Cardiac muscle cell (in vitro differentiated cells and primary cell): ENCODE data around the gene ACAT2. TPM values are rescaled to one million over a fixed set of nuclear protein-coding genes. Genes with fewer than 3 reads are reported as not detected.

Source experiments
- DNase-seq, 2 donors: peaks; one replicate each; pipeline versions ENCODE4 v3.0.0 to v3.0.0-alpha.2; 2010 to 2017; ENCODE audit warnings: low read depth in 1 of 2, low spot score in 1 of 2
- H3K27ac ChIP-seq: fragments of 200-600 bp; sonication (generic); 2 replicates; pipeline ENCODE4 v1.5.1; 2016
- H3K27me3 ChIP-seq: fragments of 200-600 bp; sonication (generic); 2 replicates; pipeline ENCODE4 v1.6.0; 2016; ENCODE audit warnings: control low read depth
- H3K36me3 ChIP-seq: fragments of 200-600 bp; sonication (generic); 2 replicates; pipeline ENCODE4 v1.5.1; 2016; ENCODE audit warnings: control low read depth
- H3K4me1 ChIP-seq: fragments of 200-600 bp; sonication (generic); 2 replicates; pipeline ENCODE4 v1.8.1; 2017; ENCODE audit warnings: low read depth, mild to moderate bottlenecking, mixed run types
- H3K4me3 ChIP-seq: fragments of 200-600 bp; sonication (generic); 2 replicates; pipeline ENCODE4 v1.5.1; 2016; ENCODE audit warnings: mild to moderate bottlenecking
- H3K9me3 ChIP-seq: fragments of 200-600 bp; sonication (generic); 2 replicates; pipeline ENCODE4 v1.5.1; 2017; ENCODE audit warnings: low read depth, mild to moderate bottlenecking, control low read depth
- polyA plus RNA-seq: library from polyadenylated mRNA; unstranded; fragments of >200 nt; fragmentation: Nextera tagmentation; extraction: Ambion mirVana; gene quantifications from 2 replicates; pipeline ENCODE4 v1.2.1, GENCODE V29; 2016
- total RNA-seq: library from RNA; depleted of rRNA; stranded (reverse); fragments of >200 nt; gene quantifications from 2 replicates; pipeline ENCODE4 v1.2.3, GENCODE V29; 2016
- TF ChIP-seq, protein P1 (sequence below): IDR thresholded peaks from 2 replicates; pipeline ENCODE4 v1.5.1; 2012; ENCODE audit warnings: low read depth, mild to moderate bottlenecking, low read length

The ACAT2 gene
- total and polyA plus RNA-seq, 2 experiments from 2014 or later, result 14.2 to 179 TPM

DNA sequence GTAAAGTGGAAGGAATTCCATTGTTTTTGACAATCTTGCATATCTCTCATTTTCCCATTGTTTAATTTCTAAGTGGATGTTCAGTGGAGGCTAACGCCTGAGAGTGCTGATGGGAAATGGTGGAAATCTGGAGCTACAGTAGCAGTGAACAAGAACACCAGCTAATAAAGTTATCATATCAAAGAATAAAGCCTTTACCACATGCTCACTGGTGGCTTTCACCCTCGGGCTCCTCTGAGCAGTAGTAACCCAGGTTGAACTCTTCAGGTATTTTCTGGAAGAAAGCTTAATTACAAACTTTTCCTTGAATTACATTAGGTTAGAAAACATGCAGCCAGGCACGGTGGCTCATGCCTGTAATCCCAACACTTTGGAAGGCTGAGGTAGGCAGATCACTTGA, 10.4 kb upstream of the ACAT2 start:
- Histone ChIP-seq H3K27ac (peak overlapping the region; percentile 5), H3K4me1 (no peaks in the 10 kb centered on the region), H3K9me3 (no peaks in the 10 kb centered on the region), H3K27me3 (no peaks in the 10 kb centered on the region), H3K4me3 (no peak overlapping the region), H3K36me3 (peaks cover 85% of the 10 kb centered on the region)
- TF ChIP-seq, protein P1, sequence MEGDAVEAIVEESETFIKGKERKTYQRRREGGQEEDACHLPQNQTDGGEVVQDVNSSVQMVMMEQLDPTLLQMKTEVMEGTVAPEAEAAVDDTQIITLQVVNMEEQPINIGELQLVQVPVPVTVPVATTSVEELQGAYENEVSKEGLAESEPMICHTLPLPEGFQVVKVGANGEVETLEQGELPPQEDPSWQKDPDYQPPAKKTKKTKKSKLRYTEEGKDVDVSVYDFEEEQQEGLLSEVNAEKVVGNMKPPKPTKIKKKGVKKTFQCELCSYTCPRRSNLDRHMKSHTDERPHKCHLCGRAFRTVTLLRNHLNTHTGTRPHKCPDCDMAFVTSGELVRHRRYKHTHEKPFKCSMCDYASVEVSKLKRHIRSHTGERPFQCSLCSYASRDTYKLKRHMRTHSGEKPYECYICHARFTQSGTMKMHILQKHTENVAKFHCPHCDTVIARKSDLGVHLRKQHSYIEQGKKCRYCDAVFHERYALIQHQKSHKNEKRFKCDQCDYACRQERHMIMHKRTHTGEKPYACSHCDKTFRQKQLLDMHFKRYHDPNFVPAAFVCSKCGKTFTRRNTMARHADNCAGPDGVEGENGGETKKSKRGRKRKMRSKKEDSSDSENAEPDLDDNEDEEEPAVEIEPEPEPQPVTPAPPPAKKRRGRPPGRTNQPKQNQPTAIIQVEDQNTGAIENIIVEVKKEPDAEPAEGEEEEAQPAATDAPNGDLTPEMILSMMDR, result no peak
- no peak for DNase-seq

DNA sequence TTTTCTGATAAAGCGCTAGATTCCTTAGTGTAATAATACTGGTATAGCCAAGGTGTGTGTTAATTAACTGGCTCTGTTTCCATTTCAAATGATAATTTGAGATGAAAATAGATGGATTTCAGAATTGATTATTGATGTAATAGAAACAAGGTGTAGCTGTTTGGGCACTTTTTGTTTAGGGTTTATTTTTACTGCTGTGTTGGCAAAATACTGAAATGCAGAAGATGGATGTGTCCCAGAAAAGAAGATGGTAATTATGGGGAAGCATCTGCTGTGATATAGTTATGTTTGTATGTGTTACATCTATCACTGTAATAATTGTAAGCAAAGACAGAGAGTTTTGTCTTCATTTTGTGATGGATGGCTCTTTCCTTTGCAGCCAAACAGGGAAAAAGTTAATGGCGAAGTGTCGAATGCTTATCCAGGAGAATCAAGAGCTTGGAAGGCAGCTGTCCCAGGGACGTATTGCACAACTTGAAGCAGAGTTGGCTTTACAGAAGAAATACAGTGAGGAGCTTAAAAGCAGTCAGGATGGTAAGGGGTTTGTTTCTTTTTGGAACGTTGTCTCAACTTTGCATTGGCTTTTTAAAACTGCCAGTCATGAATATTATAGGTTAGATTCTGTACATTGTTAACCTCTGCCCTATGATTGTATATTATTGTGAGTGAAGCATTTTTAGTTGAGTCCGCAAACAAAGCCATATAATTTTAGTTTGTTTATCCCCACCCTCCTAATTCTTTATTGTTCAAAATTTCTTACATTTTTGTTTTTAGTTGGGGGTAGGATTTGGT, 8.6 kb upstream of the ACAT2 start:
- no peak for DNase-seq
- Histone ChIP-seq H3K9me3 (no peaks in the 10 kb centered on the region), H3K4me3 (no peak overlapping the region), H3K27me3 (no peaks in the 10 kb centered on the region), H3K27ac (peak overlapping the region; percentile 39), H3K4me1 (no peaks in the 10 kb centered on the region), H3K36me3 (peaks cover 75% of the 10 kb centered on the region)
- TF ChIP-seq, protein P1, result no peak

DNA sequence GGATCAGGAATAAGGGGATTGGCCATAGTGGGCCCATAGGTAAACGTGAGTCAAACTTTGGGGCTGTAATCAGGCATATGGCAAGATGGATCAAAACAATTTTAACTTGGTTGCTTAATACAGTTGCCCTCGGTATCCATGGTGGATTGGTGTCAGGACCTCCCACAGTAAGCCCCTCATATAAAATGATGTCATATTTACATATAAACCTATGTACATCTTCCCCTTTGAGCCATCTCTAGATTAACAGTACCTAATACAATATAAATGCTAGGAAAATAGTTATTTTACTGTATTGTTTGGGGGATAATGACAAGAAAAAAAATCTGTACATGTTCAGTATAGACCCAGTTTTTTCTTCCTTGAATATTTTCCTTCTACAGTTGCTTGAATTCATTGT, 7.4 kb upstream of the ACAT2 start:
- DNase-seq, result no peak
- Histone ChIP-seq H3K4me3 (no peak overlapping the region), H3K27me3 (no peaks in the 10 kb centered on the region), H3K9me3 (no peaks in the 10 kb centered on the region), H3K27ac (no peak overlapping the region), H3K4me1 (no peaks in the 10 kb centered on the region), H3K36me3 (peaks cover 66% of the 10 kb centered on the region)
- TF ChIP-seq, protein P1, result no peak

DNA sequence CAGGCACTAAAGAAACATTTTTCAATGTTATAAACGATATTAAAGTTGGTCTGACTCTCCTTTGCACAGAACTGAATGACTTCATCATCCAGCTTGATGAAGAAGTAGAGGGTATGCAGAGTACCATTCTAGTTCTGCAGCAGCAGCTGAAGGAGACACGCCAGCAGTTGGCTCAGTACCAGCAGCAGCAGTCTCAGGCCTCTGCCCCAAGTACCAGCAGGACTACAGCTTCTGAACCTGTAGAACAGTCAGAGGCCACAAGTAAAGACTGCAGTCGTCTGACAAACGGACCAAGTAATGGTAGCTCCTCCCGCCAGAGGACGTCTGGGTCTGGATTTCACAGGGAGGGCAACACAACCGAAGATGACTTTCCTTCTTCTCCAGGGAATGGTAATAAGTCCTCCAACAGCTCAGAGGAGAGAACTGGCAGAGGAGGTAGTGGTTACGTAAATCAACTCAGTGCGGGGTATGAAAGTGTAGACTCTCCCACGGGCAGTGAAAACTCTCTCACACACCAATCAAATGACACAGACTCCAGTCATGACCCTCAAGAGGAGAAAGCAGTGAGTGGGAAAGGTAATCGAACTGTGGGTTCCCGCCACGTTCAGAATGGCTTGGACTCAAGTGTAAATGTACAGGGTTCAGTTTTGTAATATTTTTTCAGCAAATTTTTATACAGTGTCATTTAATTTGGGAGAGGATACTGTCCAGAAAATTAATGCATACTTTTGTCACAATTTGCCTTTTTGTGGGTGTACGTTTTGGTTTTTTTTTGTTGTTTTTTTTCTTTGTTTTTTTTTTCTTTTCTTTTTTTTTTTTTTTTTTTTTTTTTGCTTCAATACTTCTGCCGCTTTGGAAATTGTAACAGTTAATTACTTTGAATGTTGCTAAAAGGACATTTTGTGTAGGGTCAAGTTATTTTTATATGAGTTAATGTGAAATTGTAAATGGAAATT, 6.6 kb upstream of the ACAT2 start:
- Histone ChIP-seq H3K9me3 (no peaks in the 10 kb centered on the region), H3K4me3 (no peak overlapping the region), H3K27ac (no peak overlapping the region), H3K36me3 (peaks cover 58% of the 10 kb centered on the region), H3K4me1 (no peaks in the 10 kb centered on the region), H3K27me3 (no peaks in the 10 kb centered on the region)
- DNase-seq, result no peak
- TF ChIP-seq, protein P1, result no peak

DNA sequence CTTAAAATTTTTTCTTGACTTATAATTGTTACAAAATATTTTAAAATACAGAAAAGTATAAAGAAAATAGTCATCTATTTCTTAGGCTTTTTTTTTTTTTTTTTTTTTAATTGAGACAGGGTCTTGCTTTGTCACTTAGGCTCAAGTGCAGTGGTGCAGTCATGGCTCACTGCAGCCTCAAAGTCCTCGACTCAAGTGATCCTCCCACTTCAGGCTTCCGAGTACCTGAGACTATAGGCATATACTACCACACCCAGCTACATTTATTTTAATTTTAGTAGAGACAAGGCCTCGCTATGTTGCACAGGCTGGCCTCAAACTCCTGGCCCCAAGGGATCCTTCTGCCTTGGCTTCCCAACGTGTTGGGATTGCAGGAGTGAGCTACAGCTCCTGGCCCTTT, 5.3 kb upstream of the ACAT2 start:
- Histone ChIP-seq H3K36me3 (peaks cover 45% of the 10 kb centered on the region), H3K27ac (peak overlapping the region; percentile 38), H3K4me1 (peaks cover 9% of the 10 kb centered on the region), H3K9me3 (no peaks in the 10 kb centered on the region), H3K4me3 (no peak overlapping the region), H3K27me3 (no peaks in the 10 kb centered on the region)
- TF ChIP-seq, protein P1, result no peak
- DNase-seq, result no peak
